Kidney capillary endothelial cell (primary cell): ENCODE results near the gene SHROOM3.

Experiments
- DNase-seq: peaks from one replicate; pipeline ENCODE4 v3.0.0-alpha.2; 2018; ENCODE audit warnings: low spot score

The SHROOM3 gene

GRCh38 chr4:76540486-76540885, 105.5 kb downstream of the SHROOM3 start:
- no peak for DNase-seq

GRCh38 chr4:76543378-76543777, 108.3 kb downstream of the SHROOM3 start:
- no peak for DNase-seq

GRCh38 chr4:76544725-76545124, 109.7 kb downstream of the SHROOM3 start:
- no peak for DNase-seq

GRCh38 chr4:76545226-76545884, 110.3 kb downstream of the SHROOM3 start:
- DNase-seq: no peak

GRCh38 chr4:76546327-76546726, 111.3 kb downstream of the SHROOM3 start:
- DNase-seq: no peak

GRCh38 chr4:76546759-76547742, 112.0 kb downstream of the SHROOM3 start:
- DNase-seq: peak; percentile 90

- DNase-seq: no peak
These were observed 113.7 kb downstream of the SHROOM3 start for GRCh38 chr4:76548704-76549103.

- no peak for DNase-seq
These were observed 114.7 kb downstream of the SHROOM3 start for GRCh38 chr4:76549765-76550164.

GRCh38 chr4:76550966-76551780, 116.1 kb downstream of the SHROOM3 start:
- no peak for DNase-seq

GRCh38 chr4:76554630-76555029, 119.6 kb downstream of the SHROOM3 start:
- no peak for DNase-seq

- no peak for DNase-seq
These were observed 121.4 kb downstream of the SHROOM3 start for GRCh38 chr4:76556452-76556851.

- DNase-seq: no peak
These were observed 123.6 kb downstream of the SHROOM3 start for GRCh38 chr4:76558396-76559235.

- DNase-seq: no peak
These were observed 124.4 kb downstream of the SHROOM3 start for GRCh38 chr4:76559236-76560071.

GRCh38 chr4:76562161-76562560, 127.1 kb downstream of the SHROOM3 start:
- DNase-seq: peak; percentile 20

GRCh38 chr4:76562836-76563453, 127.9 kb downstream of the SHROOM3 start:
- no peak for DNase-seq

- DNase-seq: no peak
These were observed 128.6 kb downstream of the SHROOM3 start for GRCh38 chr4:76563454-76564122.

- no peak for DNase-seq
These were observed 129.3 kb downstream of the SHROOM3 start for GRCh38 chr4:76564123-76564915.

- DNase-seq: no peak
These were observed 133.2 kb downstream of the SHROOM3 start for GRCh38 chr4:76568262-76568661.

GRCh38 chr4:76569225-76569624, 134.2 kb downstream of the SHROOM3 start:
- no peak for DNase-seq
